ENCODE results near the gene DAB1. TPM values are rescaled to one million over a fixed set of nuclear protein-coding genes. Genes with fewer than 3 reads are reported as not detected.

Gene DAB1
- total and polyA plus RNA-seq, 10 of the 15 experiments (the other 5 are each of a cell fraction or from before 2014, with no cell fraction given): 0.02 to 0.10 (median 0.03) TPM; not detected in 5

DNA sequence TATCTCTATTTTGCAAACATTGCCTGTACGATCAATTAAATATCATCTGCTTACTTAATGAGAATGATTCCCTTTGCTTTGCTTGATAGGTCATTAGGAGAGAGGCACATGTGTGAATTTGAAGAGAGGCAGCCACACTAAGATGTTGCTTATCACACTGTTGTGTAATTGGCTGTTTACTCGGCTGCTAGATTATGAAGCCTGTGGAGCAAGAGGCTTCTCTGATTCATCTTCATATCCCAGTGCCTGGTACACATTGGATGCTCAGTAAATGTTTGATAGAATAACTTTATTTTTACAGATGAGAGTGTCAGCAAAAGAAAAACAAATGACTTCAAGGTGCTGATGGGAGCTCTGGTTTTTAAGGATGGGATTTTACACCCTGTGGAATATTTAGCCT lies 301.8 kb downstream of the DAB1 start:
- no peaks in the 10 kb centered on the region for H3K36me3 ChIP-seq (ENCODE audit: control insufficient read depth in 2 of 2, insufficient read depth in 2 of 2, low read length in 1 of 2)
- H4K20me1 ChIP-seq (ENCODE audit: control insufficient read depth, insufficient read depth): no peaks in the 10 kb centered on the region
- no peak overlapping the region for H2AFZ ChIP-seq (ENCODE audit: control insufficient read depth, low read depth, low read length)
- ATAC-seq: no peak
- no peak overlapping the region for H3K4me3 ChIP-seq
- in situ Hi-C loops (cut with MboI): no loop called here
- POLR2A ChIA-PET: no interaction called here
- DNase-seq (ENCODE audit: low read depth, low spot score): no peak
- no peaks in the 10 kb centered on the region for H3K4me1 ChIP-seq (ENCODE audit: control insufficient read depth, insufficient read depth, low read length)
- H3K4me2 ChIP-seq (ENCODE audit: control insufficient read depth, insufficient read depth): no peak overlapping the region
- FAIRE-seq: no peak
- H3K27ac ChIP-seq (ENCODE audit: control insufficient read depth, insufficient read depth): no peak overlapping the region
- H3K27me3 ChIP-seq (replicated peaks in 1 of 2; ENCODE audit: control insufficient read depth in 2 of 2, insufficient read depth in 2 of 2, low read length in 1 of 2): no peaks in the 10 kb centered on the region
- no peak overlapping the region for H3K9ac ChIP-seq (ENCODE audit: control insufficient read depth, insufficient read depth, low read length)
- CTCF ChIA-PET: no interaction called here
- RAD21 ChIA-PET (ENCODE audit: unreplicated experiment): no interaction called here
- 24% methylated on average over 2 of the region's 2 CpGs for WGBS (ENCODE audit: insufficient coverage, insufficient replicate concordance, low lambda C conversion rate, missing lambda C conversion rate)
- H3K9me3 ChIP-seq (replicated peaks; ENCODE audit: control insufficient read depth, insufficient read depth, low read length): no peaks in the 10 kb centered on the region
- SMC1A ChIA-PET (ENCODE audit: uncharacterized antibody, unreplicated experiment): interaction anchor here (1.0 kb wide), 2 partner anchors 9 to 19 kb away, joined by 3 to 4 read pairs; no protein-coding TSS in a partner anchor
- intact Hi-C loops (cut with micrococcal nuclease; ENCODE audit: unreplicated experiment): no loop called here
- no TSS peak for BruUV-seq (replicated peaks)
- no peaks in the 10 kb centered on the region for H3K79me2 ChIP-seq (ENCODE audit: control insufficient read depth, insufficient read depth, low read length)
- TF ChIP-seq BCL11A (IDR thresholded peaks at IDR 0.05; ENCODE audit: low read depth, low read length) (no peak), MEF2A (IDR thresholded peaks at IDR 0.05; ENCODE audit: insufficient read depth, low read depth, low read length) (no peak), RELB (IDR thresholded peaks at IDR 0.05; ENCODE audit: low read depth) (no peak), IKZF2 (IDR thresholded peaks at IDR 0.05) (no peak), BCLAF1 (IDR thresholded peaks at IDR 0.05) (no peak), GABPA (IDR thresholded peaks at IDR 0.05; ENCODE audit: low read depth) (no peak), ZNF24 (IDR thresholded peaks at IDR 0.05) (no peak), POLR2A (IDR thresholded peaks at IDR 0.05; ENCODE audit: low read depth, low read length) (no peak)
- TF ChIP-seq, protein P1, sequence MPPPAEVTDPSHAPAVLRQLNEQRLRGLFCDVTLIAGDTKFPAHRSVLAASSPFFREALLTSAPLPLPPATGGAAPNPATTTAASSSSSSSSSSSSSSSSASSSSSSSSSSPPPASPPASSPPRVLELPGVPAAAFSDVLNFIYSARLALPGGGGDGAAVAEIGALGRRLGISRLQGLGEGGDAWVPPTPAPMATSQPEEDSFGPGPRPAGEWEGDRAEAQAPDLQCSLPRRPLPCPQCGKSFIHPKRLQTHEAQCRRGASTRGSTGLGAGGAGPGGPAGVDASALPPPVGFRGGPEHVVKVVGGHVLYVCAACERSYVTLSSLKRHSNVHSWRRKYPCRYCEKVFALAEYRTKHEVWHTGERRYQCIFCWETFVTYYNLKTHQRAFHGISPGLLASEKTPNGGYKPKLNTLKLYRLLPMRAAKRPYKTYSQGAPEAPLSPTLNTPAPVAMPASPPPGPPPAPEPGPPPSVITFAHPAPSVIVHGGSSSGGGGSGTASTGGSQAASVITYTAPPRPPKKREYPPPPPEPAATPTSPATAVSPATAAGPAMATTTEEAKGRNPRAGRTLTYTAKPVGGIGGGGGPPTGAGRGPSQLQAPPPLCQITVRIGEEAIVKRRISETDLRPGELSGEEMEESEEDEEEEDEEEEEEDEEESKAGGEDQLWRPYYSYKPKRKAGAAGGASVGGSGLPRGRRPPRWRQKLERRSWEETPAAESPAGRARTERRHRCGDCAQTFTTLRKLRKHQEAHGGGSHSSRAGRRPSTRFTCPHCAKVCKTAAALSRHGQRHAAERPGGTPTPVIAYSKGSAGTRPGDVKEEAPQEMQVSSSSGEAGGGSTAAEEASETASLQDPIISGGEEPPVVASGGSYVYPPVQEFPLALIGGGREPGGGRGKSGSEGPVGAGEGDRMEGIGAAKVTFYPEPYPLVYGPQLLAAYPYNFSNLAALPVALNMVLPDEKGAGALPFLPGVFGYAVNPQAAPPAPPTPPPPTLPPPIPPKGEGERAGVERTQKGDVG (CRISPR knock-in tag; IDR thresholded peaks at IDR 0.05): no peak
- TF ChIP-seq, protein P2, sequence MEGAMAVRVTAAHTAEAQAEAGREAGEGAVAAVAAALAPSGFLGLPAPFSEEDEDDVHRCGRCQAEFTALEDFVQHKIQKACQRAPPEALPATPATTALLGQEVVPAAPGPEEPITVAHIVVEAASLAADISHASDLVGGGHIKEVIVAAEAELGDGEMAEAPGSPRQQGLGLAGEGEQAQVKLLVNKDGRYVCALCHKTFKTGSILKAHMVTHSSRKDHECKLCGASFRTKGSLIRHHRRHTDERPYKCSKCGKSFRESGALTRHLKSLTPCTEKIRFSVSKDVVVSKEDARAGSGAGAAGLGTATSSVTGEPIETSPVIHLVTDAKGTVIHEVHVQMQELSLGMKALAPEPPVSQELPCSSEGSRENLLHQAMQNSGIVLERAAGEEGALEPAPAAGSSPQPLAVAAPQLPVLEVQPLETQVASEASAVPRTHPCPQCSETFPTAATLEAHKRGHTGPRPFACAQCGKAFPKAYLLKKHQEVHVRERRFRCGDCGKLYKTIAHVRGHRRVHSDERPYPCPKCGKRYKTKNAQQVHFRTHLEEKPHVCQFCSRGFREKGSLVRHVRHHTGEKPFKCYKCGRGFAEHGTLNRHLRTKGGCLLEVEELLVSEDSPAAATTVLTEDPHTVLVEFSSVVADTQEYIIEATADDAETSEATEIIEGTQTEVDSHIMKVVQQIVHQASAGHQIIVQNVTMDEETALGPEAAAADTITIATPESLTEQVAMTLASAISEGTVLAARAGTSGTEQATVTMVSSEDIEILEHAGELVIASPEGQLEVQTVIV (IDR thresholded peaks at IDR 0.05; ENCODE audit: borderline replicate concordance, partially characterized antibody): no peak
- TF ChIP-seq, protein P3, sequence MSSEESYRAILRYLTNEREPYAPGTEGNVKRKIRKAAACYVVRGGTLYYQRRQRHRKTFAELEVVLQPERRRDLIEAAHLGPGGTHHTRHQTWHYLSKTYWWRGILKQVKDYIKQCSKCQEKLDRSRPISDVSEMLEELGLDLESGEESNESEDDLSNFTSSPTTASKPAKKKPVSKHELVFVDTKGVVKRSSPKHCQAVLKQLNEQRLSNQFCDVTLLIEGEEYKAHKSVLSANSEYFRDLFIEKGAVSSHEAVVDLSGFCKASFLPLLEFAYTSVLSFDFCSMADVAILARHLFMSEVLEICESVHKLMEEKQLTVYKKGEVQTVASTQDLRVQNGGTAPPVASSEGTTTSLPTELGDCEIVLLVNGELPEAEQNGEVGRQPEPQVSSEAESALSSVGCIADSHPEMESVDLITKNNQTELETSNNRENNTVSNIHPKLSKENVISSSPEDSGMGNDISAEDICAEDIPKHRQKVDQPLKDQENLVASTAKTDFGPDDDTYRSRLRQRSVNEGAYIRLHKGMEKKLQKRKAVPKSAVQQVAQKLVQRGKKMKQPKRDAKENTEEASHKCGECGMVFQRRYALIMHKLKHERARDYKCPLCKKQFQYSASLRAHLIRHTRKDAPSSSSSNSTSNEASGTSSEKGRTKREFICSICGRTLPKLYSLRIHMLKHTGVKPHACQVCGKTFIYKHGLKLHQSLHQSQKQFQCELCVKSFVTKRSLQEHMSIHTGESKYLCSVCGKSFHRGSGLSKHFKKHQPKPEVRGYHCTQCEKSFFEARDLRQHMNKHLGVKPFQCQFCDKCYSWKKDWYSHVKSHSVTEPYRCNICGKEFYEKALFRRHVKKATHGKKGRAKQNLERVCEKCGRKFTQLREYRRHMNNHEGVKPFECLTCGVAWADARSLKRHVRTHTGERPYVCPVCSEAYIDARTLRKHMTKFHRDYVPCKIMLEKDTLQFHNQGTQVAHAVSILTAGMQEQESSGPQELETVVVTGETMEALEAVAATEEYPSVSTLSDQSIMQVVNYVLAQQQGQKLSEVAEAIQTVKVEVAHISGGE (CRISPR knock-in tag; IDR thresholded peaks at IDR 0.05): no peak
